SK-N-SH (cell line): ENCODE measurements around the gene PHYKPL. TPM values are rescaled to one million over a fixed set of nuclear protein-coding genes. Genes with fewer than 3 reads are reported as not detected.

Source experiments
- CTCF ChIA-PET: fragments of 300-600, 350-600 bp; formaldehyde crosslinking; extraction: SDS; loops from one replicate; lab custom pipeline; 2021; lab: Yijun Ruan, JAX
- POLR2A ChIA-PET: fragments of 350-600 bp; sonication (Branson Sonifier 250); formaldehyde crosslinking; extraction: SDS; loops from one replicate; lab custom pipeline; 2020; ENCODE audit warnings: antibody characterized with exemption, inconsistent platforms; lab: Yijun Ruan, JAX
- DNase-seq: peaks from one replicate; pipeline ENCODE4 v3.0.0; 2012
- H2AFZ ChIP-seq: fragments of 200-600 bp; sonication (generic); 2 replicates; pipeline ENCODE4 v1.8.1; 2016; ENCODE audit warnings: antibody characterized with exemption, mild to moderate bottlenecking, low read depth
- H3F3A ChIP-seq: fragments of 200-600 bp; sonication (generic); replicated peaks from 2 replicates; pipeline ENCODE3; 2016; ENCODE audit warnings: antibody characterized with exemption, mild to moderate bottlenecking; ENCODE audit not compliant: insufficient read depth
- H3K27ac ChIP-seq, 2 experiments: fragments of 200-500 bp in 1 of 2; fragments of 200-600 bp in 1 of 2; sonication (Bioruptor generic) in 1 of 2; sonication (generic), shearing (Covaris generic) in 1 of 2; 2 replicates each; pipeline versions ENCODE4 v1.5.1 to v1.6.1; 2014 to 2016; ENCODE audit warnings: low read depth in 2 of 2, inconsistent platforms in 1 of 2, low read length in 1 of 2, mild to moderate bottlenecking in 1 of 2, mixed read lengths in 1 of 2
- H3K27me3 ChIP-seq: fragments of 200-600 bp; sonication (generic), shearing (Covaris generic); 2 replicates; pipeline ENCODE4 v1.6.1; 2016; ENCODE audit warnings: mixed run types; ENCODE audit not compliant: insufficient read depth
- H3K36me3 ChIP-seq, 2 experiments: fragments of 200-500 bp in 1 of 2; fragments of 200-600 bp in 1 of 2; sonication (Bioruptor generic) in 1 of 2; sonication (generic) in 1 of 2; replicated peaks in 1 of 2; 2 replicates each; pipeline versions ENCODE3 to v1.5.1; 2014 to 2016; ENCODE audit warnings: low read length in 1 of 2, mild to moderate bottlenecking in 1 of 2; ENCODE audit not compliant: insufficient read depth in 2 of 2, control insufficient read depth in 1 of 2
- H3K4me1 ChIP-seq, 2 experiments: fragments of 200-500 bp in 1 of 2; fragments of 200-600 bp in 1 of 2; sonication (Bioruptor generic) in 1 of 2; sonication (generic), shearing (Covaris generic) in 1 of 2; 2 replicates each; pipeline versions ENCODE4 v1.5.1 to v1.6.1; 2014 to 2016; ENCODE audit warnings: low read depth in 1 of 2, low read length in 1 of 2, mixed run types in 1 of 2; ENCODE audit not compliant: insufficient read depth in 2 of 2, control insufficient read depth in 1 of 2
- H3K4me2 ChIP-seq: fragments of 200-600 bp; sonication (generic), shearing (Covaris generic); 2 replicates; pipeline ENCODE4 v1.6.1; 2017; ENCODE audit warnings: mixed run types
- H3K4me3 ChIP-seq, 2 experiments: fragments of 200-500 bp in 1 of 2; fragments of 200-600 bp in 1 of 2; sonication (Bioruptor generic) in 1 of 2; sonication (generic), shearing (Covaris generic) in 1 of 2; 2 replicates each; pipeline versions ENCODE4 v1.5.1 to v1.8.1; 2014 to 2016; ENCODE audit warnings: low read depth in 2 of 2, inconsistent platforms in 1 of 2, low read length in 1 of 2, mild to moderate bottlenecking in 1 of 2, mixed read lengths in 1 of 2, moderate library complexity in 1 of 2
- H3K79me2 ChIP-seq: fragments of 200-600 bp; sonication (generic); 2 replicates; pipeline ENCODE4 v1.8.1; 2017; ENCODE audit warnings: mild to moderate bottlenecking; ENCODE audit not compliant: insufficient read depth
- H3K9ac ChIP-seq: fragments of 200-600 bp; sonication (generic); 2 replicates; pipeline ENCODE4 v1.6.1; 2017; ENCODE audit warnings: mixed run types
- H3K9me2 ChIP-seq: fragments of 200-600 bp; sonication (generic); 2 replicates; pipeline ENCODE4 v1.6.1; 2017; ENCODE audit warnings: mixed run types
- H3K9me3 ChIP-seq: fragments of 200-600 bp; sonication (generic); 2 replicates; pipeline ENCODE4 v1.6.1; 2017; ENCODE audit warnings: mixed run types, mild to moderate bottlenecking, moderate library complexity
- H4K20me1 ChIP-seq: fragments of 200-600 bp; sonication (generic); 2 replicates; pipeline ENCODE4 v1.6.1; 2017; ENCODE audit warnings: mild to moderate bottlenecking, mixed run types; ENCODE audit not compliant: insufficient read depth
- JUND ChIP-seq: IDR thresholded peaks from 2 replicates; pipeline ENCODE4 v1.4.0; 2012
- POLR2AphosphoS5 ChIP-seq: IDR thresholded peaks from 2 replicates; pipeline ENCODE4 v1.6.1; 2012; ENCODE audit warnings: low read depth, low read length
- SMC3 ChIP-seq: IDR thresholded peaks from 2 replicates; pipeline ENCODE4 v1.6.1; 2012; ENCODE audit warnings: low read depth, low read length, improper control_type of control experiment
- WGBS: methylation state at CpG from one replicate; pipeline ENCODE4 v1.1.6; 2017; ENCODE audit warnings: low lambda C conversion rate; 5-methylcytosine and 5-hydroxymethylcytosine counted together
- polyA plus RNA-seq, 3 experiments: library from polyadenylated mRNA; depleted of rRNA; stranded (reverse); fragments of >200 nt; gene quantifications; 2 replicates each; pipeline ENCODE4 v1.2.3, GENCODE V29; 2012
- TF ChIP-seq, protein P1 (sequence below): IDR thresholded peaks from 2 replicates; pipeline ENCODE4; 2012
- TF ChIP-seq, protein P2 (sequence below): IDR thresholded peaks from 2 replicates; pipeline ENCODE4 v1.4.0; 2012; ENCODE audit warnings: low read depth
- TF ChIP-seq, protein P3 (sequence below): IDR thresholded peaks from 2 replicates; pipeline ENCODE4 v1.4.0; 2012; ENCODE audit warnings: low read depth, borderline replicate concordance
- TF ChIP-seq, protein P4 (sequence below): fragments of 200-600 bp; sonication (generic); IDR thresholded peaks from 2 replicates; pipeline ENCODE4 v1.6.1; 2017; ENCODE audit warnings: antibody characterized with exemption, mild to moderate bottlenecking, moderate library complexity
- TF ChIP-seq, protein P5 (sequence below): IDR thresholded peaks from 2 replicates; pipeline ENCODE4 v1.6.1; 2012; ENCODE audit warnings: mild to moderate bottlenecking, low read depth, low read length, moderate library complexity

PHYKPL gene
- polyA plus RNA-seq, 1 of the 3 experiments (the other 2 are of a cell fraction) = 46.8 TPM

DNA sequence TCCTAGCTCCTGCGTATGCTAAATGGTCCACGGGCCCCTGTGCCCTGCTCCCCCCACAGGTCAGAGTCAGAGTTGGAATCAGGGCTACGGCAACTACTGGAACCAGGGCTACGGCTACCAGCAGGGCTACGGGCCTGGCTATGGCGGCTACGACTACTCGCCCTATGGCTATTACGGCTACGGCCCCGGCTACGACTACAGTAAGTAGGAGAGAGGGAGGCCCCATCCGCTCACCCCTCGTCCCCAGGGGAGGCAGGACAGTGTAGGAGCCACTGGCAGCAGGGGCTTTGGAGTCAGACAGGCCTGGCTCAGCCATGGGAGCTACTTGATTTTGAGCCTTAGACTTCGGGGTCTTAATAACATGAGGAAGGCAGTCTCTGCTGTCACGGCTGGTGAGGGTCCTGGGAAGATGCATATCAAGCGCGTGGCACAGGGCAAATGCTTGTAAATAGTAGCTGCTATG is 22.5 kb downstream of the PHYKPL start:
- Histone ChIP-seq H2AFZ (no peak overlapping the region), H3K27ac (no peak overlapping the region; a peak in 1 of 4 replicates), H3K27me3 (no peaks in the 10 kb centered on the region), H3K4me1 (peaks cover 14 to 33% of the 10 kb centered on the region in 2 experiments), H3K36me3 (peaks cover 50 to 91% of the 10 kb centered on the region in 2 experiments), H3F3A (peaks cover 7% of the 10 kb centered on the region), H3K9ac (no peak overlapping the region), H3K4me2 (no peak overlapping the region), H3K4me3 (no peak overlapping the region), H3K79me2 (peaks cover 76% of the 10 kb centered on the region), H3K9me2 (no peaks in the 10 kb centered on the region), H3K9me3 (no peaks in the 10 kb centered on the region), H4K20me1 (peaks cover 86% of the 10 kb centered on the region)
- ChIA-PET POLR2A (no interaction called here), CTCF (no interaction called here)
- no peak for DNase-seq
- TF ChIP-seq JUND (no peak), SMC3 (no peak)
- TF ChIP-seq, protein P1, sequence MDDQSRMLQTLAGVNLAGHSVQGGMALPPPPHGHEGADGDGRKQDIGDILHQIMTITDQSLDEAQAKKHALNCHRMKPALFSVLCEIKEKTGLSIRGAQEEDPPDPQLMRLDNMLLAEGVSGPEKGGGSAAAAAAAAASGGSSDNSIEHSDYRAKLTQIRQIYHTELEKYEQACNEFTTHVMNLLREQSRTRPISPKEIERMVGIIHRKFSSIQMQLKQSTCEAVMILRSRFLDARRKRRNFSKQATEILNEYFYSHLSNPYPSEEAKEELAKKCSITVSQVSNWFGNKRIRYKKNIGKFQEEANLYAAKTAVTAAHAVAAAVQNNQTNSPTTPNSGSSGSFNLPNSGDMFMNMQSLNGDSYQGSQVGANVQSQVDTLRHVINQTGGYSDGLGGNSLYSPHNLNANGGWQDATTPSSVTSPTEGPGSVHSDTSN = no peak
- TF ChIP-seq, protein P2, sequence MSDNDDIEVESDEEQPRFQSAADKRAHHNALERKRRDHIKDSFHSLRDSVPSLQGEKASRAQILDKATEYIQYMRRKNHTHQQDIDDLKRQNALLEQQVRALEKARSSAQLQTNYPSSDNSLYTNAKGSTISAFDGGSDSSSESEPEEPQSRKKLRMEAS = no peak
- 95% methylated on average over 14 of the region's 18 CpGs for WGBS

DNA sequence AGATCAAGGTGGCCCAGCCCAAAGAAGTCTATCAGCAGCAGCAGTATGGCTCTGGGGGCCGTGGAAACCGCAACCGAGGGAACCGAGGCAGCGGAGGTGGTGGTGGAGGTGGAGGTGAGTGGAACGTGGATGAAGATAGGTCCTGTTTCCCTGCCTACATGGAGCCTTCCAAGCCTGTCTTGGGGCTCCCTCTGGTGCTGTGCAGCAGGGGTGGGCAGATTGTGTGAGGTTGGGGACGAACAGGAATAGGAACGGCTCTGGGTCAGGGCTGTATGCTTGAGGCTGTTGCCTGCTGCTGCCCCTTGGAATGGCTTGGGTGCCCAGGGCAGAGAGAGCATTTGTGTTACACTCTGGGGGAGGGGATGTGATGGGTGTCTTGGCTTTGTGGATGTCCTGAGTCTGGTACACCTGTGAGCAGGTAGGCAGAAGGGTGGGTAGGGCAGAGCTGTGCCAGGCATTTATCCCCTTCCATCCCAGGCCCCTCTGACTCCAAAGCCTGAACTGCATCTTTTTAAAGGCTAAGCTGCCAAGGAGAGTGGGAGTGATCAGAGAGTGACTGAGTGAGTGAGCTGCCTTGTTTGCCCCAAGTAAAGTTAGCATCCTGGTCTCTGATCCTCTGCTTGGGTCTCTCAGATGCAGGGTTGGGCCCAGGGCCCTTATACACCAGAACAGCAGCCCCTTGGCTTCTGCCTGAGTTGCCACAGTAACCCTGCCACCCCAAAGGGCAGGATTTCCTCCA is 23.1 kb downstream of the PHYKPL start:
- H4K20me1 ChIP-seq = peaks cover 86% of the 10 kb centered on the region
- no peaks in the 10 kb centered on the region for H3K9me3 ChIP-seq
- peaks cover 45 to 85% of the 10 kb centered on the region in 2 experiments for H3K36me3 ChIP-seq
- DNase-seq = no peak
- CTCF ChIA-PET = interaction anchor here (0.6 to 0.9 kb wide), 2 partner anchors 20 to 25 kb away, joined by 3 read pairs; no protein-coding TSS in a partner anchor
- H3K4me2 ChIP-seq = no peak overlapping the region
- peaks cover 14 to 33% of the 10 kb centered on the region in 2 experiments for H3K4me1 ChIP-seq
- H3K4me3 ChIP-seq = no peak overlapping the region
- H3K9ac ChIP-seq = no peak overlapping the region
- POLR2A ChIA-PET = no interaction called here
- H3K79me2 ChIP-seq = peaks cover 82% of the 10 kb centered on the region
- no peaks in the 10 kb centered on the region for H3K9me2 ChIP-seq
- H3F3A ChIP-seq = peaks cover 7% of the 10 kb centered on the region
- no peak overlapping the region; a peak in 1 of 4 replicates for H3K27ac ChIP-seq
- TF ChIP-seq, protein P3, sequence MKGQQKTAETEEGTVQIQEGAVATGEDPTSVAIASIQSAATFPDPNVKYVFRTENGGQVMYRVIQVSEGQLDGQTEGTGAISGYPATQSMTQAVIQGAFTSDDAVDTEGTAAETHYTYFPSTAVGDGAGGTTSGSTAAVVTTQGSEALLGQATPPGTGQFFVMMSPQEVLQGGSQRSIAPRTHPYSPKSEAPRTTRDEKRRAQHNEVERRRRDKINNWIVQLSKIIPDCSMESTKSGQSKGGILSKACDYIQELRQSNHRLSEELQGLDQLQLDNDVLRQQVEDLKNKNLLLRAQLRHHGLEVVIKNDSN = no peak
- no peak for TF ChIP-seq POLR2AphosphoS5
- H3K27me3 ChIP-seq = no peaks in the 10 kb centered on the region
- no peak overlapping the region for H2AFZ ChIP-seq
- 97% methylated on average over 8 of the region's 8 CpGs for WGBS

DNA sequence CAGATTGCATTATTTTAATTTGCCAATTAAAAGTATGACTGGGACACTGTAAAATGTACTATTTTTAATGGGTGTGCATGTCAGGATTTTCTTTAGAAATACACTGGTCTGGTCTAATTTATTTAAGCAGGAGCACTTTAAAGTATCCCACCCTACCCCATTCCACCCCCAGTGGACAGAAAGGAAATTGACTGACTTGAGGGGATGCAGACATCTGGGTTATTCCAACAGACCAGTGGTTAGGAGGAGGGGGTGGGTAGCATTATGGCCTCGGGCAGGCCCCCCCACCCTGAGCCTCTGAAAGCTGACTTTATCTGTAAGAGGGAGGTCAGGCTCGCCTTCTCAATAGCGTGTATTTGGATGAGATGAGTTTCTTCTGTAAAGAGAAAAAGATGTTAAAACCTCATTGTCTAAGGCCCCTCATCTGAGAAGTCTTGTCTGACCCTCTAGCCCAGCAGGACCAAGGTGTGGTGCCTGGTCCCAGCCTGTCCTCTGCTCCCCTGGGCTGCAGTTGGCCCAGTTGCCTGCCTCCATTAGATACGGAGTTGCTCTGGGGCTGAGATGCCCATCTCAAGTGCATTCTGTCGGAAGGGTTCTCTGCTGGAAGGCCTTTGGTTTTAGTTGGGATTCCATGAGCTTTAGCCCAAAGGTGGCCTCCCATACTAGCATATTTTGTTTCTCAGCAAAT is 23.9 kb downstream of the PHYKPL start:
- WGBS = 89% methylated on average over 5 of the region's 5 CpGs
- Histone ChIP-seq H3F3A (peaks cover 7% of the 10 kb centered on the region), H3K4me2 (no peak overlapping the region), H3K36me3 (peaks cover 45 to 76% of the 10 kb centered on the region in 2 experiments), H3K79me2 (peaks cover 90% of the 10 kb centered on the region), H3K4me3 (no peak overlapping the region), H3K4me1 (peaks cover 14 to 31% of the 10 kb centered on the region in 2 experiments), H4K20me1 (peaks cover 83% of the 10 kb centered on the region), H3K27me3 (no peaks in the 10 kb centered on the region), H3K27ac (no peak overlapping the region), H3K9me3 (no peaks in the 10 kb centered on the region), H2AFZ (no peak overlapping the region), H3K9ac (no peak overlapping the region), H3K9me2 (no peaks in the 10 kb centered on the region)
- CTCF ChIA-PET = interaction anchor here (0.6 to 0.9 kb wide), 2 partner anchors 21 to 26 kb away, joined by 3 read pairs; no protein-coding TSS in a partner anchor
- DNase-seq = peak; percentile 72
- TF ChIP-seq, protein P4, sequence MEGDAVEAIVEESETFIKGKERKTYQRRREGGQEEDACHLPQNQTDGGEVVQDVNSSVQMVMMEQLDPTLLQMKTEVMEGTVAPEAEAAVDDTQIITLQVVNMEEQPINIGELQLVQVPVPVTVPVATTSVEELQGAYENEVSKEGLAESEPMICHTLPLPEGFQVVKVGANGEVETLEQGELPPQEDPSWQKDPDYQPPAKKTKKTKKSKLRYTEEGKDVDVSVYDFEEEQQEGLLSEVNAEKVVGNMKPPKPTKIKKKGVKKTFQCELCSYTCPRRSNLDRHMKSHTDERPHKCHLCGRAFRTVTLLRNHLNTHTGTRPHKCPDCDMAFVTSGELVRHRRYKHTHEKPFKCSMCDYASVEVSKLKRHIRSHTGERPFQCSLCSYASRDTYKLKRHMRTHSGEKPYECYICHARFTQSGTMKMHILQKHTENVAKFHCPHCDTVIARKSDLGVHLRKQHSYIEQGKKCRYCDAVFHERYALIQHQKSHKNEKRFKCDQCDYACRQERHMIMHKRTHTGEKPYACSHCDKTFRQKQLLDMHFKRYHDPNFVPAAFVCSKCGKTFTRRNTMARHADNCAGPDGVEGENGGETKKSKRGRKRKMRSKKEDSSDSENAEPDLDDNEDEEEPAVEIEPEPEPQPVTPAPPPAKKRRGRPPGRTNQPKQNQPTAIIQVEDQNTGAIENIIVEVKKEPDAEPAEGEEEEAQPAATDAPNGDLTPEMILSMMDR = peak; percentile 35
- TF ChIP-seq, protein P5, sequence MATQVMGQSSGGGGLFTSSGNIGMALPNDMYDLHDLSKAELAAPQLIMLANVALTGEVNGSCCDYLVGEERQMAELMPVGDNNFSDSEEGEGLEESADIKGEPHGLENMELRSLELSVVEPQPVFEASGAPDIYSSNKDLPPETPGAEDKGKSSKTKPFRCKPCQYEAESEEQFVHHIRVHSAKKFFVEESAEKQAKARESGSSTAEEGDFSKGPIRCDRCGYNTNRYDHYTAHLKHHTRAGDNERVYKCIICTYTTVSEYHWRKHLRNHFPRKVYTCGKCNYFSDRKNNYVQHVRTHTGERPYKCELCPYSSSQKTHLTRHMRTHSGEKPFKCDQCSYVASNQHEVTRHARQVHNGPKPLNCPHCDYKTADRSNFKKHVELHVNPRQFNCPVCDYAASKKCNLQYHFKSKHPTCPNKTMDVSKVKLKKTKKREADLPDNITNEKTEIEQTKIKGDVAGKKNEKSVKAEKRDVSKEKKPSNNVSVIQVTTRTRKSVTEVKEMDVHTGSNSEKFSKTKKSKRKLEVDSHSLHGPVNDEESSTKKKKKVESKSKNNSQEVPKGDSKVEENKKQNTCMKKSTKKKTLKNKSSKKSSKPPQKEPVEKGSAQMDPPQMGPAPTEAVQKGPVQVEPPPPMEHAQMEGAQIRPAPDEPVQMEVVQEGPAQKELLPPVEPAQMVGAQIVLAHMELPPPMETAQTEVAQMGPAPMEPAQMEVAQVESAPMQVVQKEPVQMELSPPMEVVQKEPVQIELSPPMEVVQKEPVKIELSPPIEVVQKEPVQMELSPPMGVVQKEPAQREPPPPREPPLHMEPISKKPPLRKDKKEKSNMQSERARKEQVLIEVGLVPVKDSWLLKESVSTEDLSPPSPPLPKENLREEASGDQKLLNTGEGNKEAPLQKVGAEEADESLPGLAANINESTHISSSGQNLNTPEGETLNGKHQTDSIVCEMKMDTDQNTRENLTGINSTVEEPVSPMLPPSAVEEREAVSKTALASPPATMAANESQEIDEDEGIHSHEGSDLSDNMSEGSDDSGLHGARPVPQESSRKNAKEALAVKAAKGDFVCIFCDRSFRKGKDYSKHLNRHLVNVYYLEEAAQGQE = no peak
- POLR2A ChIA-PET = no interaction called here
